H9 (cell line): ENCODE measurements around the gene TRPC6. TPM values are rescaled to one million over a fixed set of nuclear protein-coding genes. Genes with fewer than 3 reads are reported as not detected.

Source experiments
- DNase-seq: peaks from one replicate; pipeline ENCODE4 v3.0.0-alpha.2; 2017
- H2AFZ ChIP-seq: one replicate; pipeline ENCODE4 v1.6.1; 2013; ENCODE audit warnings: mild to moderate bottlenecking, low read length, control low read depth, moderate library complexity
- H2AK5ac ChIP-seq: 2 replicates; pipeline ENCODE4 v1.6.1; 2013; ENCODE audit warnings: low read length, control low read depth, mixed read lengths; ENCODE audit not compliant: insufficient read length
- H2BK120ac ChIP-seq: one replicate; pipeline ENCODE4 v1.6.1; 2013; ENCODE audit warnings: low read depth, mild to moderate bottlenecking, low read length, control low read depth, inconsistent platforms; ENCODE audit not compliant: poor library complexity, severe bottlenecking
- H2BK12ac ChIP-seq: 2 replicates; pipeline ENCODE4 v1.6.1; 2013; ENCODE audit warnings: low read length, control low read depth, mixed read lengths, low read depth; ENCODE audit not compliant: insufficient read length
- H2BK15ac ChIP-seq: 2 replicates; pipeline ENCODE4 v1.6.1; 2013; ENCODE audit warnings: low read depth, low read length, control low read depth
- H2BK20ac ChIP-seq: one replicate; pipeline ENCODE4 v1.6.1; 2013; ENCODE audit warnings: low read depth, mild to moderate bottlenecking, low read length, control low read depth, inconsistent platforms; ENCODE audit not compliant: poor library complexity, severe bottlenecking
- H2BK5ac ChIP-seq: 2 replicates; pipeline ENCODE4 v1.6.1; 2013; ENCODE audit warnings: low read length, control low read depth, mixed read lengths; ENCODE audit not compliant: insufficient read length
- H3K14ac ChIP-seq: 2 replicates; pipeline ENCODE4 v1.6.1; 2013; ENCODE audit warnings: low read length, control low read depth; ENCODE audit not compliant: insufficient read depth
- H3K18ac ChIP-seq: 2 replicates; pipeline ENCODE4 v1.6.1; 2013; ENCODE audit warnings: low read depth, mild to moderate bottlenecking, mixed read lengths, low read length, control low read depth; ENCODE audit not compliant: insufficient read length
- H3K23ac ChIP-seq: 2 replicates; pipeline ENCODE4 v1.6.1; 2013; ENCODE audit warnings: low read length, control low read depth, mixed read lengths, low read depth; ENCODE audit not compliant: insufficient read length
- H3K23me2 ChIP-seq: 2 replicates; pipeline ENCODE4 v1.6.1; 2013; ENCODE audit warnings: low read depth, mild to moderate bottlenecking, mixed read lengths, low read length, control low read depth; ENCODE audit not compliant: insufficient read length, poor library complexity, severe bottlenecking
- H3K27ac ChIP-seq: 2 replicates; pipeline ENCODE4 v1.5.1; 2013; ENCODE audit warnings: low read length, control low read depth, mixed read lengths, low read depth; ENCODE audit not compliant: insufficient read length
- H3K27me3 ChIP-seq: 2 replicates; pipeline ENCODE4 v1.6.1; 2013; ENCODE audit warnings: low read length, control low read depth, inconsistent platforms; ENCODE audit not compliant: insufficient read depth
- H3K4ac ChIP-seq: 2 replicates; pipeline ENCODE4 v1.6.1; 2013; ENCODE audit warnings: low read depth, mild to moderate bottlenecking, control low read depth, inconsistent platforms, low read length, moderate library complexity
- H3K4me1 ChIP-seq: 2 replicates; pipeline ENCODE4 v1.6.1; 2013; ENCODE audit warnings: low read length, control low read depth, inconsistent platforms; ENCODE audit not compliant: insufficient read depth
- H3K4me2 ChIP-seq: 2 replicates; pipeline ENCODE4 v1.6.1; 2013; ENCODE audit warnings: low read length, control low read depth, mixed read lengths; ENCODE audit not compliant: insufficient read length, insufficient read depth
- H3K56ac ChIP-seq: 2 replicates; pipeline ENCODE4 v1.6.1; 2013; ENCODE audit warnings: low read depth, mild to moderate bottlenecking, mixed read lengths, low read length, control low read depth; ENCODE audit not compliant: insufficient read length
- H3K79me1 ChIP-seq: 2 replicates; pipeline ENCODE4 v1.6.1; 2013; ENCODE audit warnings: low read depth, mild to moderate bottlenecking, moderate library complexity, low read length, control low read depth, inconsistent platforms; ENCODE audit not compliant: insufficient read depth, poor library complexity, severe bottlenecking
- H3K79me2 ChIP-seq: 2 replicates; pipeline ENCODE4 v1.6.1; 2013; ENCODE audit warnings: low read length, control low read depth, inconsistent platforms; ENCODE audit not compliant: insufficient read depth
- H3K9ac ChIP-seq: 2 replicates; pipeline ENCODE4 v1.6.1; 2013; ENCODE audit warnings: low read length, control low read depth, mixed read lengths; ENCODE audit not compliant: insufficient read length; ENCODE audit errors: extremely low read depth
- H3K9me3 ChIP-seq: one replicate; pipeline ENCODE4 v1.6.1; 2013; ENCODE audit warnings: low read depth, low read length, inconsistent platforms; ENCODE audit not compliant: control insufficient read depth
- H3T11ph ChIP-seq: one replicate; pipeline ENCODE4 v1.6.1; 2013; ENCODE audit warnings: mild to moderate bottlenecking, low read length, control low read depth, inconsistent platforms
- H4K20me1 ChIP-seq: one replicate; pipeline ENCODE4 v1.6.1; 2013; ENCODE audit not compliant: control insufficient read depth, insufficient read length, insufficient read depth
- H4K5ac ChIP-seq: 2 replicates; pipeline ENCODE4 v1.6.1; 2013; ENCODE audit warnings: low read depth, mild to moderate bottlenecking, mixed read lengths, low read length, control low read depth; ENCODE audit not compliant: insufficient read length
- H4K8ac ChIP-seq: replicated peaks from 2 replicates; pipeline ENCODE4 v1.6.1; 2013; ENCODE audit warnings: low read length, control low read depth, mixed read lengths, low read depth; ENCODE audit not compliant: insufficient read length
- H4K91ac ChIP-seq: 2 replicates; pipeline ENCODE4 v1.6.1; 2013; ENCODE audit warnings: low read depth, mild to moderate bottlenecking, moderate library complexity, mixed read lengths, low read length, control low read depth; ENCODE audit not compliant: insufficient read length
- H3K27ac Mint-ChIP-seq, 3 experiments: 2 replicates in 2 of 3; 3 replicates in 1 of 3; pipeline ENCODE4 v1.8.0; 2020 to 2021; ENCODE audit warnings: mixed read lengths in 3 of 3, mild to moderate bottlenecking in 1 of 3, moderate library complexity in 1 of 3
- H3K27me3 Mint-ChIP-seq: 2 replicates; pipeline ENCODE4 v1.8.0; 2021; ENCODE audit warnings: low read depth, mild to moderate bottlenecking, moderate library complexity, mixed read lengths
- H3K36me3 Mint-ChIP-seq, 3 experiments: 2 replicates in 2 of 3; 3 replicates in 1 of 3; pipeline ENCODE4 v1.8.0; 2020 to 2021; ENCODE audit warnings: low read depth in 3 of 3, mixed read lengths in 3 of 3; ENCODE audit not compliant: insufficient read depth in 1 of 3
- H3K4me1 Mint-ChIP-seq, 2 experiments: 2 replicates each; pipeline ENCODE4 v1.8.0; 2020; ENCODE audit warnings: mixed read lengths in 2 of 2
- H3K4me3 Mint-ChIP-seq, 2 experiments: 2 replicates in 1 of 2; 3 replicates in 1 of 2; pipeline ENCODE4 v1.8.0; 2020 to 2021; ENCODE audit warnings: mild to moderate bottlenecking in 2 of 2, mixed read lengths in 2 of 2, moderate library complexity in 1 of 2
- H3K9me3 Mint-ChIP-seq, 2 experiments: 2 replicates in 1 of 2; 3 replicates in 1 of 2; pipeline ENCODE4 v1.8.0; 2020; ENCODE audit warnings: mild to moderate bottlenecking in 2 of 2, mixed read lengths in 2 of 2, moderate library complexity in 1 of 2
- CTCF ChIP-seq: fragments of 200-600 bp; sonication (generic); conservative IDR thresholded peaks from 3 replicates; pipeline ENCODE4 v1.8.0; 2021; ENCODE audit warnings: antibody characterized with exemption, mild to moderate bottlenecking
- WGBS: extraction: QIAGEN DNeasy Blood & Tissue Kit; methylation state at CpG from one replicate; pipeline ENCODE4 v1.1.7; 2013; ENCODE audit warnings: missing lambda C conversion rate, low lambda C conversion rate, mixed read lengths; ENCODE audit not compliant: insufficient read length; ENCODE audit errors: extremely low coverage; 5-methylcytosine and 5-hydroxymethylcytosine counted together
- total RNA-seq: library from RNA; stranded (reverse); gene quantifications from 2 replicates; pipeline ENCODE4 v1.2.1, GENCODE V29; 2021

The TRPC6 gene
- total RNA-seq, 1 experiment from 2014 or later = 14.4 TPM

GRCh38 chr11:101453682-101454081 is 130.1 kb downstream of the TRPC6 start:
- no peak overlapping the region for H3K27ac Mint-ChIP-seq
- no peaks in the 10 kb centered on the region for H3K27me3 Mint-ChIP-seq
- Histone ChIP-seq H4K8ac (no peak overlapping the region), H3K27ac (no peak overlapping the region), H3K23ac (no peak overlapping the region), H3K18ac (no peak overlapping the region), H2BK5ac (no peak overlapping the region), H3K4ac (no peak overlapping the region), H3K14ac (no peak overlapping the region), H2BK12ac (no peak overlapping the region), H2BK15ac (no peak overlapping the region), H4K5ac (no peak overlapping the region), H3K27me3 (no peaks in the 10 kb centered on the region), H3K9me3 (no peaks in the 10 kb centered on the region), H3K23me2 (no peaks in the 10 kb centered on the region), H3K79me1 (no peaks in the 10 kb centered on the region), H4K20me1 (no peaks in the 10 kb centered on the region), H3K4me1 (no peaks in the 10 kb centered on the region), H3K4me2 (no peak overlapping the region), H2AFZ (no peak overlapping the region), H4K91ac (no peak overlapping the region), H2BK120ac (no peak overlapping the region), H2AK5ac (no peak overlapping the region), H3K79me2 (no peaks in the 10 kb centered on the region), H3K9ac (no peak overlapping the region), H3T11ph (no peak overlapping the region), H2BK20ac (no peak overlapping the region), H3K56ac (no peak overlapping the region)
- no peak for TF ChIP-seq CTCF
- WGBS = no CpG with 5 or more reads among the region's 2 CpGs
- peaks cover 0 to 5% of the 10 kb centered on the region in 2 experiments; a peak in 2 of 5 replicates for H3K9me3 Mint-ChIP-seq
- no peak overlapping the region for H3K4me3 Mint-ChIP-seq
- H3K4me1 Mint-ChIP-seq = peaks cover 6 to 12% of the 10 kb centered on the region in 2 experiments; a peak in 3 of 4 replicates
- peaks cover 0 to 9% (median 4%) of the 10 kb centered on the region in 3 experiments; a peak in 4 of 7 replicates for H3K36me3 Mint-ChIP-seq
- no peak for DNase-seq
